Kidney capillary endothelial cell (primary cell): Measurements from ENCODE around the gene CD24.
"Not testable (repeated sequence)": the region's sequence is repeated elsewhere in the genome, so short reads cannot be mapped to it uniquely, and the experiment has no call there.

Experiments
- DNase-seq: peaks from one replicate; pipeline ENCODE4 v3.0.0-alpha.2; 2018; ENCODE audit warnings: low spot score

The CD24 gene, protein sequence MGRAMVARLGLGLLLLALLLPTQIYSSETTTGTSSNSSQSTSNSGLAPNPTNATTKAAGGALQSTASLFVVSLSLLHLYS

DNA sequence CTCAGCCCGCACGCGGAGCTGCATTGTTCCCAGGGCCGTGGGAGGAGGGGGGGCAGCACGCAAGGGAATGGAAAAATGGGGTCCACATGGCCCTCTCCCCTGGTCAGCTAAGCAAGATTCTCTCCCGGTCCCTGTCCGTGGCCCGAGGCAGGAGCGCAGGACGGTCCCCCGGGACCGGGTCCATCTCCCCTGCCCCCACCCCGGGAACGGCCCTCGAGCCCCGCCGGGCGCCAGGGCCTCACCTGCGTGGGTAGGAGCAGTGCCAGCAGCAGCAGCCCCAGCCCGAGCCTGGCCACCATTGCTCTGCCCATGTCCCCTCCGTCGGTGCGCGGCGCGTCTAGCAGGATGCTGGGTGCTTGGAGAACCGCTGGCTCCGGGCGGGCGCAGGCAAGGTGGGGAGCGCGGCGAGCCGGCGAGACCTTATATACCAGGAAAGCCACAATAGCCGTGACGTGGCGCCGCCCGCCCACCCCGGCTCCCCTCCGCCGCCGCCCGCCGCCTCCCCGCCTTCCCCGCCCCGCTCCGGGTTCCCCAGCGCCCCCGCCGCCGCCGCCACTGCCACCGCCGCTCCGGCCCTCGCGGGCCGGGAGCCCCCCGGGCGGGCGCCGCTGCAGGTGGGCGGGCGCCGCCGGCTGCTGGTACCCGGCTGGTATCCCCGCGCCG lies at the start of gene CD24:
Gene CD24, minus strand, starts transcription at position 394 of the 663 bp plus-strand sequence. Its CDS starts 83 bp downstream, at position 311.
- no peak for DNase-seq

DNA sequence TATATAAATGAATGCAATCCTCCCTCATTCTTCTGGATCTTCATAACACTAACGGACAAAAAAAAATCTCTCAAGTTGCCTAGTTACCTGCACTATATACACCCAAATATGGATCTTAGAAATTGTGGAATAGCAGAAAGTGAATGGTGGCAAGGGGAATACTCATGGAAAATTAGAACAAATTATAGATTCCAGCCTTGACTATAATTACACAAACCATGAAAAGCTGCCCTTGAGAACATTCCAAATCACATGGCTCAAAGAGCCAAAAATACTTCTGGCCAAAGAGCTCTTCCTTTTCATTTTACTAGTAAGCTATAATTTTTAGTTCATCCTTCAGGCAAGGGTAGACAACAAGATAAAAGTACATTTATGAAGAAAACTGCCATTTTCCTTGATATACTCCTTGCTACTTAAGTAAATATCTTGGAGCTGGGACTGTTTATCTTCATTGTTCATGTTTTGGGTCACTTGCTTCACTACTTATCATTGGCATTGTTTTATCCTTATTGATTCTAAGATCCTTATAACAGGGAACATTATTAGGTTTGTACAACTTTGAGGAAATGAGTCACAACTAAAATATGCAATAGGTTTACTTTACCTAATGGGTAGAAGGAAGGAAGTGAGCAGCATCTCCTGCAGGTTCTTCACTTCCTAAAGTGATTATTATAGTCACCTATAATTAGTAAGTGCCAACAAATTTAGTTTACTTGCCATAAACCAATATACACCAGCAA lies 47.1 kb upstream of the CD24 start:
- peak; percentile 47 for DNase-seq

GRCh38 chr6:107020239-107020638 lies 45.7 kb upstream of the CD24 start:
- no peak for DNase-seq

DNA sequence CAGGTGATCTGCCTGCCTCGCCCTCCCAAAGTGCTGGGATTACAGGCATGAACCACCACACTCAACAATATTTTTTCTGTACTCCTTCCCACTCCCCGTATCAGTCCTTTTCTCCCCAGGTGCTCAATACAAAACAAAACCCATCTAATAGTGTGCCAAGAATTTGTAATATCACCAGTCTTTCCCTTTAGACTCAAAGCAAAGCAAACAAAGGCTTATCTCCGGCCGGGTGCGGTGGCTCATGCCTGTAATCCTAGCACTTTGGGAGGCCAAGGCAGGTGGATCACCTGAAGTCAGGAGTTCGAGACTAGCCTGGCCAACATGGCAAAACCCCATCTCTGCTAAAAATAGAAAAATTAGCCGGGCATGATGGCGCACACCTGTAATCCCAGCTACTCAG lies 45.1 kb upstream of the CD24 start:
- DNase-seq: not testable (repeated sequence)

DNA sequence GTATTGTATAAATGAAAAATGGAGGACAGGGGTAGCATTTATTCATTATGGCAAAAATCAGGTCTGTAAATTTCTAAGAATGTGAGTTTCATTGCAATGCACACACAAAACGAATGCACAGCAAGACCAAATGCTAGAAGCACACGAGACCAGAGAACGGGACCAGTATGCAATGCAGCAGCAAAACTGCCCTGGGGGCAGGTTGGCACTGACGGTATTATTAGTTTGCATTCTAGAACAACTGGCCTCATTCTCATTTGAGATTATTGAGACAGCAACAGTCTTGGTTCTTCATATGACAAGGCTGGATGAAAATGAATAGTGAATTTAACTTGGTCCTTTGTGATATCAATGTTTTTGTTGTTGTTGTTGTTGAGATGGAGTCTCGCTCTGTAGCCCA lies 44.5 kb upstream of the CD24 start:
- DNase-seq: no peak

DNA sequence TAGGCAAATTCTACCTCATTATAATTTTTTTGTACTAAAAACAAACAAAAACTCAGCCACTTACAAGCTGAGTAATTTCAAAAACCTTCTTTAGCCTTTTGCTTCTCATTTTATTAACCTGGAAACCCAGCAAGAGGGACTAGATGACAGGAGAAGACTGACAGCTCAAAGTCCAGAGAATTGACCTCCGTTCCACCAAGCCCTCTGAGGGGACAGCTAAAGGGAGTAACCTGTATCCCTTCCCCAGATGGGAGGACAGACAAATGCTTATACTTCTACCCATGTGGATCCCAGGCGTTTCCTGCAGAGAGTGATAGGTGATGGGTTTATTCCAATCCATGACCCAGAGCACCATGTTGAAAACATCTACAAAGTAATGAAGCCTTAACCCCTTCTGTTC lies 35.0 kb upstream of the CD24 start:
- no peak for DNase-seq

DNA sequence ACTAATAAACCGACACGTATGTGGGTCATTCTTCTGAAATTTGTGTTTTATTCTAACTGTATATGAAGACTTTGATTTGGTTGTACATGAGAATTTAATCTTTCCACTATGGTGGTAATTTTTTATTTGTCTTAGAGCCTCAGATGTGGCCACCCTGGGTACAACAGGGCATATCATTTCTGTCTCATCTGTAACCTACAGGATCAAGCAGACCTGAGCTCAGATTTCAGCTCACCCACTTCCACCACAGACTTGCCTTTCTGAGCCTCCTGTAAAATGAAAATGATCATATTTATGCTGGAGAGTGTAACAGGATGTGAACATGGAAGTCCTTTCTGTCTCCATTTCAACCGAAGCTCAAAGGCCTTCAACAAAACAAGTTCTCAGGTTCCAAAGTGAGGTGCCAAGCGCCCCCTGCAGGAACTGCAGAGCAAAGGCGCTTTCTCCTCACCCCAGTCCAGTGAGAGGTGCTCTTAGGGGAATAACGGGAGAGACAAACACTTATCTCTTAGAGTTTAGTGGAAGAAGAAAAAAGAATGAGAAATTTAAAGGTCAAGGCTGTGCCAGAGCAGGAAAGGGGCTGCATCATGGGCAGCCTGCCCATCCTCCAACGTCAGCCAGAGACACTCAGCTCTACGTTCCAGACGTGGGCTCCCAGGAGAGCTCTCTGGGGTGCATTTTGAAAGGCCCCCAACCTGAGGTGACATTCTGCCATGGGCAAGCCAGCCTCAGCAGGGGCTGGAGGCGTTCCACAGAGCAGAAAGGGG lies 23.0 kb upstream of the CD24 start:
- DNase-seq: peak; percentile 49

- DNase-seq: no peak
These were observed 21.1 kb upstream of the CD24 start for GRCh38 chr6:106995640-106996039.

DNA sequence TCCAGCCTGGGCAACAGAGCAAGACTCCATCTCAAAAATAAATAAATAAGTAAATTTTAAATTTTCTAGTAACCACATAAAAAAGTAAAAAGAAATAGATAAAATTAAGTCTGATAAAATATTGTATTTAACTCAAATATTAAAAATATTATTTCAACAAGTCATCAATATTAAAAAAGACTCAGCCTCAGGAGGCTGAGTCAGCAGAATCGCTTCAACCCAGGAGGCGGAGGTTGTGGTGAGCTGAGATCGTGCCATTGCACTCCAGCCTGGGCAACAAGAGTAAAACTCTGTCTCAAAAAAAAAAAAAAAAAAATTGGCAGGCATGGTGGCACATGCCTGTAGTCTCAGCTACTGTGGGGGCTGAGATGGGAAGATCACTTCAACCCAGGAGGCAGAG lies 15.2 kb upstream of the CD24 start:
- not testable (repeated sequence) for DNase-seq

DNA sequence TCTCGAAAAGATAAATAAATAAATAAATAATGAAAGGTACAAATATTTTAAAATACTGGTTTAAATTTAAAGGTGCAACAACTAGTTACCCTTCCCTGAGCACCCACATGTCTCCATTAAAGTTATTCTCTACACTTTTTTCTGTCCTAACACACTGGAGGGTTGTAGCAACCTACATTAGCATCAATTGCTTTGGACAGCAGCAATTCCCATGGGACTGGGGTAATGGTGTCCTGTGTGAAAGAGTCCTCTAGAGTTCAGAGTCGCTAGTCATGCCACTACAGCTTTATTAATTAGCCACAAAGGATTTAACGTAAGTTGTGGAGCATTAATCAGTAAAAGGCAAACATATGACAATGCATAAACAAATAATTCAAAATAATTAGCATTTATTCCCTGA lies 14.1 kb upstream of the CD24 start:
- DNase-seq: no peak

GRCh38 chr6:106981926-106982325 lies 7.4 kb upstream of the CD24 start:
- no peak for DNase-seq

- DNase-seq: no peak
These were observed 6.4 kb upstream of the CD24 start for GRCh38 chr6:106980926-106981325.

- DNase-seq: peak; percentile 69
These were observed 4.9 kb upstream of the CD24 start for GRCh38 chr6:106979435-106979884.

- no peak for DNase-seq
These were observed 2.7 kb upstream of the CD24 start for GRCh38 chr6:106977246-106977645.

DNA sequence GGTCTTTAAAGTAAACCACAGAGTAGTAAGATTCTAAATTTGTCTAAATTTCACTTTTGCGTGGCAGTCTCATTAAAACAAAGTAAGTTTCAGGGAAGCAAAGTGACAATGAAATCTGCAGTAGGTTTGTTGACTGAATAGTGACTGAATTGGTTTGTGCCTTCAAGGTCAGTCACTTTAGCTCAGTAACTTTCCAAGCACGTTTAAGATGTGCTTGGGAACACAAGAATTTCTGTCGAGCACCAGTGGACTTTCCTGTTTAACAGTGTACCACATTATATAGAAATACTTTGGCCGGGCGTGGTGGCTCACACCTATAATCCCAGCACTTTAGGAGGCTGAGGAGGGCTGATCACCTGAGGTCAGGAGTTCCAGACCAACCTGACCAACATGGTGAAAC lies 1.7 kb upstream of the CD24 start:
- no peak for DNase-seq

DNA sequence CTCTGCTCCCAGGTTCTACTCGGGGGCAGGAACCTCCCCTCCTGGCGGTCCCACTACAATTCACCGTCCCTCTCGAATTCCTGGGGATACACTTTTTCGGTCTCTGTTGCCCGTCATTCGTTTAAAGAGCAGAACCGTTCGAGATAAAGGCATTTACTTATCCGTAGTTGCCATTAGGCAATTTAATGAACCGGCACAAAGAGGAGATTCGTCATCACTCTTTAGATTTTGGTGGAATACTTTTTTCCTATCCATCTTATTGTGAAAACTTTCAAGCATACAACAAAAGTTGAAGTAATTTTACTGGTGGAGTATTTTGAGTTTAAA lies 1.2 kb upstream of the CD24 start:
- DNase-seq: peak; percentile 14

GRCh38 chr6:106974999-106975737 lies 639 bp upstream of the CD24 start:
- DNase-seq: no peak

DNA sequence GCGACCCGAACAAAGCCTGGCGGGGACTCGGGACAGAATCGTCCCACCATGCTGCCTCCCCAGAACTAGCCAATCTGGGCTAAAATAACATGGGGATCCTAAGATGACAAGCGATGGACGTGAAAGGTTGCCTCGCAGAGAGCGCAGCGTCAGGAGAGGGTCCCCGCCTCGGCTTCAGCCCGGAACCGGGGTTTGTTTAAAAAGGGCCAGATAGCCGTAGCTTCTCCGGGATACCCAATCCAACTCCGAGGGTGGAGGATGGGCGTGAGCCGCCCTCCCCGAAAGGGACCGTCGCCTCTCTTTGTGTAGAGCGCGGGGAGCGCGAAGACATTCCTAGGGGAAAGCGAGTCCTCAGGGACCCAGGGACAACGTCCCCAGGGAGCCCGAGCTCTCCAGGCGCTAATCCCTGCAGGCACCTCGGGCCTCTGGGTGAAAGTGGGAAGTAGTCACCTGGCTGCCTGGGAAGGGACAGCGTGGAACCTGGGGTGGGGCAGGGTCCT lies 643 bp downstream of the CD24 start:
- DNase-seq: no peak

GRCh38 chr6:106973018-106973835 lies 1.3 kb downstream of the CD24 start:
- DNase-seq: no peak

DNA sequence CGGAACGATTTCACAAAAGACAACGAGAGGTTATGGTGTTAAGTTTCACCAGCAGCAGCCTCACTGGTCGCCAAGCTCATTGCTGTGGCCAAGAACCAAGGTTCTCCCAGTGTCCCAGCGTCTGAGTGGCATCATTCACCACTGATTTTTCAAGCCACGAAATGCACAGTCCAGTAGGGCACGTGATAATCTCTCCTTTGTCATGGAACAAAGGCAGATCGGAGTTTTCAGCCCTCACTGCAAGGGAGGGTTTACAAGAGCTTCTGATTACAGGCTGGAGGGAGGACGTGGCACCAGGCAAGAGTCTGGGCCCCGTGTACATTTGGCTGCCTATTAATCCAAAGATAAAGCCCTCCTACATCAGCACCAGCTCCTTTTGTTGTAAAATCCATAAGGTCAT lies 2.0 kb downstream of the CD24 start:
- DNase-seq: no peak

DNA sequence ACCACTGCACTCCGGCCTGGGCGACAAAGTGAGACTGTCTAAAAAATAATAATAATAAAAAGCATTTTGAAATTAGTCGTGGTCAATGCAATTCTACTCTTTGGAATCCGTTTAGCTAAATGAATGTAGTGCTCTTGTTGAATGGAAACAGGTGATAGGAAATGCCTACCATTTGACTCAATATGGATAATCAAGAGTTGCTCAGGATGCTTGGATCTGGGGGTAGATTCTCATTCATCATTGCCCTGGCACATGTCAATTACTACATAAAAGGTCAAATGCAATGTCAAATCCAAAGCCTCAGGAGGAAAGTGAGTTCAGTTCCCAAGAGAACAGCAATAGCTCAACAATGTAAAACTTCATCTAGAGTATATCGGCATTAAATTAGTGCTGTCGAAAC lies 3.8 kb downstream of the CD24 start:
- DNase-seq: not testable (repeated sequence)
